ENCODE results near the gene GSDMA. TPM values are rescaled to one million over a fixed set of nuclear protein-coding genes. Genes with fewer than 3 reads are reported as not detected.
A peak's percentile ranks its signal among the peaks of the same experiment; 100 is the strongest.

GSDMA gene
- total and polyA plus RNA-seq, 4 donors = 0.26 to 0.91 (median 0.33) TPM; not detected in 1

DNA sequence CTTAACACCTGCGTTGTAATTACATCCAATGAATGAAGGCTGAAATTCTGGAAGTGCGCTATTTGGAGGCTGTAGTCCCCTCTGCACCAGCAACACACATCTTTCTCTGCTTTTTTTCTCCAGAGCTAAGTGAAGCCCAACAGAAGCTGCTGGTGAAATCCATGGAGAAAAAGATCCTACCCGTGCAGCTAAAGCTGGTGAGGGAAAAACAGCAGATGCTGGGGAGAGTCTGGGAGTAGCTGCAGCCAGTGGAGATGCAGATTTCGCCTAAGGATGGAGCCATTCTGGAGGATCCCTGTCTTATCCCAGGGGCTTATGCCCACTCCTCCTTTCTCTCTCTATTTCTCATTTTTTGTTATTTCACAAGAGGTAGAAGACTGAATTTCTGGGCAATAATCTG is 13.0 kb downstream of the GSDMA start:
- WGBS, 2 donors = 77 to 88% methylated on average over 4 of the region's 4 CpGs
- H3K27me3 ChIP-seq (ENCODE audit: control insufficient read depth in 3 of 3, insufficient read depth in 3 of 3, low read length in 2 of 3) = peaks cover 0 to 9% (median 0%) of the 10 kb centered on the region in 3 donors
- peaks cover 0 to under 1% (median 0%) of the 10 kb centered on the region in 4 donors for H3K36me3 ChIP-seq (ENCODE audit: control insufficient read depth in 4 of 4, insufficient read depth in 4 of 4, low read length in 4 of 4)
- no peak overlapping the region for H3K4me3 ChIP-seq
- no peak overlapping the region for H3K27ac ChIP-seq (ENCODE audit: low read depth in 1 of 2, low read length in 1 of 2)
- peaks cover 0 to 8% (median 0%) of the 10 kb centered on the region in 5 donors for H3K4me1 ChIP-seq (ENCODE audit: control insufficient read depth in 5 of 5, insufficient read depth in 5 of 5, low read length in 5 of 5)
- TF ChIP-seq, protein P1, sequence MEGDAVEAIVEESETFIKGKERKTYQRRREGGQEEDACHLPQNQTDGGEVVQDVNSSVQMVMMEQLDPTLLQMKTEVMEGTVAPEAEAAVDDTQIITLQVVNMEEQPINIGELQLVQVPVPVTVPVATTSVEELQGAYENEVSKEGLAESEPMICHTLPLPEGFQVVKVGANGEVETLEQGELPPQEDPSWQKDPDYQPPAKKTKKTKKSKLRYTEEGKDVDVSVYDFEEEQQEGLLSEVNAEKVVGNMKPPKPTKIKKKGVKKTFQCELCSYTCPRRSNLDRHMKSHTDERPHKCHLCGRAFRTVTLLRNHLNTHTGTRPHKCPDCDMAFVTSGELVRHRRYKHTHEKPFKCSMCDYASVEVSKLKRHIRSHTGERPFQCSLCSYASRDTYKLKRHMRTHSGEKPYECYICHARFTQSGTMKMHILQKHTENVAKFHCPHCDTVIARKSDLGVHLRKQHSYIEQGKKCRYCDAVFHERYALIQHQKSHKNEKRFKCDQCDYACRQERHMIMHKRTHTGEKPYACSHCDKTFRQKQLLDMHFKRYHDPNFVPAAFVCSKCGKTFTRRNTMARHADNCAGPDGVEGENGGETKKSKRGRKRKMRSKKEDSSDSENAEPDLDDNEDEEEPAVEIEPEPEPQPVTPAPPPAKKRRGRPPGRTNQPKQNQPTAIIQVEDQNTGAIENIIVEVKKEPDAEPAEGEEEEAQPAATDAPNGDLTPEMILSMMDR (IDR thresholded peaks at IDR 0.05; ENCODE audit: control extremely low read depth, extremely low read depth) = no peak
- H3K9ac ChIP-seq (ENCODE audit: insufficient read depth in 1 of 2, low read length in 2 of 2) = no peak overlapping the region
- DNase-seq (no peak), ATAC-seq (ENCODE audit: insufficient read depth, low FRiP score) (no peak)
- no peaks in the 10 kb centered on the region for H3K9me3 ChIP-seq (ENCODE audit: control insufficient read depth in 4 of 4, insufficient read depth in 3 of 4, low read length in 3 of 4)

- Histone ChIP-seq H3K27ac (ENCODE audit: low read depth in 1 of 2, low read length in 1 of 2) (no peak overlapping the region), H3K4me1 (ENCODE audit: control insufficient read depth in 5 of 5, insufficient read depth in 5 of 5, low read length in 5 of 5) (peaks cover 0 to 17% (median 5%) of the 10 kb centered on the region in 5 donors), H3K27me3 (ENCODE audit: control insufficient read depth in 3 of 3, insufficient read depth in 3 of 3, low read length in 2 of 3) (peaks cover 0 to 4% (median 0%) of the 10 kb centered on the region in 3 donors), H3K9me3 (ENCODE audit: control insufficient read depth in 4 of 4, insufficient read depth in 3 of 4, low read length in 3 of 4) (no peaks in the 10 kb centered on the region), H3K4me3 (no peak overlapping the region), H3K36me3 (ENCODE audit: control insufficient read depth in 4 of 4, insufficient read depth in 4 of 4, low read length in 4 of 4) (peaks cover 0 to 8% (median under 1%) of the 10 kb centered on the region in 4 donors), H3K9ac (ENCODE audit: insufficient read depth in 1 of 2, low read length in 2 of 2) (no peak overlapping the region)
- ATAC-seq (ENCODE audit: insufficient read depth, low FRiP score) = no peak
- no peak for DNase-seq
- 71 to 76% methylated on average over 5 of the region's 5 CpGs for WGBS, 2 donors
- TF ChIP-seq, protein P1 (IDR thresholded peaks at IDR 0.05; ENCODE audit: control extremely low read depth, extremely low read depth) = no peak
These were observed 16.3 kb downstream of the GSDMA start for GRCh38 chr17:39979016-39979670.

- ATAC-seq (ENCODE audit: insufficient read depth, low FRiP score) (peak; percentile 0), DNase-seq (peak in 2 of 3 donors; percentile 47 to 62)
- H3K36me3 ChIP-seq (ENCODE audit: control insufficient read depth in 4 of 4, insufficient read depth in 4 of 4, low read length in 4 of 4) = peaks cover 5 to 15% (median 7%) of the 10 kb centered on the region in 4 donors
- H3K27me3 ChIP-seq (ENCODE audit: control insufficient read depth in 3 of 3, insufficient read depth in 3 of 3, low read length in 2 of 3) = peaks cover 0 to 4% (median 0%) of the 10 kb centered on the region in 3 donors
- TF ChIP-seq, protein P1 (IDR thresholded peaks at IDR 0.05; ENCODE audit: control extremely low read depth, extremely low read depth) = no peak
- peak overlapping the region; percentile 71 to 84 for H3K27ac ChIP-seq (ENCODE audit: low read depth in 1 of 2, low read length in 1 of 2)
- WGBS, 2 donors = 0% methylated on average over 10 of the region's 10 CpGs
- no peaks in the 10 kb centered on the region for H3K9me3 ChIP-seq (ENCODE audit: control insufficient read depth in 4 of 4, insufficient read depth in 3 of 4, low read length in 3 of 4)
- peaks cover 0 to 17% (median 5%) of the 10 kb centered on the region in 5 donors for H3K4me1 ChIP-seq (ENCODE audit: control insufficient read depth in 5 of 5, insufficient read depth in 5 of 5, low read length in 5 of 5)
- peak overlapping the region; percentile 37 to 78 for H3K9ac ChIP-seq (ENCODE audit: insufficient read depth in 1 of 2, low read length in 2 of 2)
- peak overlapping the region; percentile 33 for H3K4me3 ChIP-seq
These were observed 17.1 kb downstream of the GSDMA start for GRCh38 chr17:39979893-39980350.

All from lung (tissue), 12 donors.